Aorta (tissue), 5 donors: Measurements from ENCODE around the gene FAM118B. TPM values are rescaled to one million over a fixed set of nuclear protein-coding genes. Genes with fewer than 3 reads are reported as not detected.
A peak's percentile ranks its signal among the peaks of the same experiment; 100 is the strongest.

Experiments used
- ATAC-seq: fragments of 200-7000 bp; cut with Tn5 transposase; one replicate; pipeline ENCODE4 v1.9.1; 2022; ENCODE audit warnings: moderate library complexity; ENCODE audit not compliant: low FRiP score
- DNase-seq, 2 donors: peaks; one replicate each; pipeline ENCODE4 v3.0.0-alpha.2; 2020
- H3K27ac ChIP-seq, 2 donors: one replicate each; pipeline ENCODE4 v1.5.1; 2013; ENCODE audit warnings: low read length in 2 of 2, mild to moderate bottlenecking in 2 of 2, moderate library complexity in 2 of 2, control low read depth in 1 of 2, inconsistent platforms in 1 of 2, low read depth in 1 of 2
- H3K27me3 ChIP-seq, 2 donors: one replicate each; pipeline ENCODE4 v1.6.1; 2013; ENCODE audit warnings: control low read depth in 1 of 2, low read length in 1 of 2, mild to moderate bottlenecking in 1 of 2, moderate library complexity in 1 of 2; ENCODE audit not compliant: insufficient read depth in 2 of 2, control insufficient read depth in 1 of 2
- H3K36me3 ChIP-seq, 2 donors: one replicate each; pipeline ENCODE4 v1.6.1; 2013; ENCODE audit warnings: control low read depth in 1 of 2, low read length in 1 of 2, mild to moderate bottlenecking in 1 of 2; ENCODE audit not compliant: insufficient read depth in 2 of 2, control insufficient read depth in 1 of 2
- H3K4me1 ChIP-seq, 2 donors: one replicate each; pipeline ENCODE4 v1.6.1; 2013; ENCODE audit warnings: low read length in 2 of 2, control low read depth in 1 of 2, mild to moderate bottlenecking in 1 of 2, moderate library complexity in 1 of 2; ENCODE audit not compliant: insufficient read depth in 2 of 2, control insufficient read depth in 1 of 2
- H3K4me3 ChIP-seq, 2 donors: one replicate each; pipeline ENCODE4 v1.5.1; 2013; ENCODE audit warnings: low read length in 2 of 2, control low read depth in 1 of 2, mild to moderate bottlenecking in 1 of 2
- H3K9me3 ChIP-seq: one replicate; pipeline ENCODE4 v1.6.1; 2013; ENCODE audit warnings: mild to moderate bottlenecking, low read length; ENCODE audit not compliant: control insufficient read depth
- WGBS, 2 donors: extraction: QIAGEN DNeasy Blood & Tissue Kit; methylation state at CpG; one replicate each; pipeline ENCODE4 v1.1.7; 2013; 5-methylcytosine and 5-hydroxymethylcytosine counted together
- intact Hi-C, 2 donors: fragments of 100-400 bp; cut with DNase I; formaldehyde crosslinking; loops; one replicate each; pipeline versions ENCODE4 v1.14.2 to v1.15.0; 2022
- polyA plus RNA-seq, 2 donors: library from polyadenylated mRNA; stranded (reverse); fragments of 200-250 nt; gene quantifications; one replicate each; pipeline ENCODE4 v1.2.3, GENCODE V29; 2013
- total RNA-seq, 2 donors: library from RNA; stranded (reverse); fragmentation: NEBNext Ultra II Directional; extraction: Animal tissue kit (Norgen Biotek cat#: 25700); gene quantifications; one replicate each; pipeline ENCODE4 v1.2.1, GENCODE V29; 2021
- donor health status: healthy with polysubstance abuse.
- donor health status: Bipolar disorder and iron deficiency.
- donor health status: DM: no; HTN: no; CAD: no.
- donor health status: DM: no; HTN: no; CAD: no.
- donor health status: DM: yes; HTN: yes; CAD: no.

The FAM118B gene
- total and polyA plus RNA-seq, 4 donors: 11.9 to 21.9 (median 16.6) TPM

DNA sequence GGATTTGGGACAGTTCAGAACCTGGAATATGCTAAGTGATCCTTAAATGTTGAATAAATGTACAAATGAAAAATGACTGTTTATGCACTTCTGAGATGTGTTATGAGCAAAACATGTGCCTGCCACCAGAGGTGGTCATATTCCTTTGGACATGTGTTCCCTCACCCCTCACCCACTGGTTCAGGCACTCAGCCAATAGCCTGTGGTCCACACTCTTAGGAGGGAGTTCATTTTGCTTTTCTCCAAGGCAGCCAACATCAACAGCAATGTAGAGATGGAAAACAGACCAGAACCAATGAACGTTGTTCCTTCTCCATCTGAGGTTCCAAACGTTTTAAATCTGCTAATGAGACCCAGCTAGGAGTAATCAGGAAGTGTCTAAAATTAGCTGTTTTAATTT is 44.1 kb upstream of the FAM118B start:
- no peaks in the 10 kb centered on the region for H3K9me3 ChIP-seq
- DNase-seq (peak in 1 of 2 donors; percentile 14), ATAC-seq (no peak)
- H3K27ac ChIP-seq: no peak overlapping the region
- H3K27me3 ChIP-seq: no peaks in the 10 kb centered on the region
- no peaks in the 10 kb centered on the region for H3K36me3 ChIP-seq
- H3K4me3 ChIP-seq: no peak overlapping the region
- intact Hi-C loops: no loop called here
- WGBS, 2 donors: 2 to 3% methylated on average over 2 of the region's 2 CpGs
- no peaks in the 10 kb centered on the region for H3K4me1 ChIP-seq

GRCh38 chr11:126169291-126169690 is 42.3 kb upstream of the FAM118B start:
- Histone ChIP-seq H3K4me1 (no peaks in the 10 kb centered on the region), H3K4me3 (no peak overlapping the region), H3K36me3 (no peaks in the 10 kb centered on the region), H3K9me3 (no peaks in the 10 kb centered on the region), H3K27ac (no peak overlapping the region), H3K27me3 (no peaks in the 10 kb centered on the region)
- 89 to 92% methylated on average over 3 of the region's 3 CpGs for WGBS, 2 donors
- DNase-seq: no peak
- ATAC-seq: no peak
- intact Hi-C loops: no loop called here

DNA sequence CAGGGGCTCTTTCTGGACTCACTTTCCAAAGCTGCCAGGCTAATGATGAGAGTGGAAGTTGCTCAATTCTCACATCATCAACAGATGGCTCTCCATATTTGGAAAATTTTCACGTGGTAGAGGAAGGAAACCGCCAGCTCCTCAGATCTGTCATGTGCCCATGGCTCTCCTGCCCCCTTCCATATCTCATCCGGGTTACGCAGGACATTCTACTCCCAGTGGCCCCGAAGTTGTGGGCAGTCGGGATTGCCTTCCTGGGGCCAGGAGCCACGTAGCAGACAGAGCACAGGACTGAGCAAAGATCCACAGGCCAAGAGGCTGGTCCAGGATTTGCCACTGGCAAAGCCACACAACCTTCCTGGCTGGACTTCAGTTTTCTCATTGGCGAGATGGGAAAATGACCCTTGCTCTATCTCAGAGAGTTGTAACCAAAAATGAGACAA is 39.0 kb upstream of the FAM118B start:
- intact Hi-C loops: no loop called here
- H3K9me3 ChIP-seq: no peaks in the 10 kb centered on the region
- no peak overlapping the region for H3K4me3 ChIP-seq
- no peaks in the 10 kb centered on the region for H3K27me3 ChIP-seq
- no peak for ATAC-seq
- H3K36me3 ChIP-seq: no peaks in the 10 kb centered on the region
- H3K27ac ChIP-seq: no peak overlapping the region
- H3K4me1 ChIP-seq: no peaks in the 10 kb centered on the region
- no peak for DNase-seq
- 69 to 71% methylated on average over 8 of the region's 8 CpGs for WGBS, 2 donors

- H3K27me3 ChIP-seq: no peaks in the 10 kb centered on the region
- H3K4me1 ChIP-seq: no peaks in the 10 kb centered on the region
- no peaks in the 10 kb centered on the region for H3K36me3 ChIP-seq
- intact Hi-C loops: no loop called here
- 83 to 93% methylated on average over 9 of the region's 9 CpGs for WGBS, 2 donors
- H3K27ac ChIP-seq: no peak overlapping the region
- ATAC-seq (no peak), DNase-seq (no peak)
- H3K9me3 ChIP-seq: no peaks in the 10 kb centered on the region
- H3K4me3 ChIP-seq: no peak overlapping the region
Observed at GRCh38 chr11:126173257-126173656, 38.3 kb upstream of the FAM118B start.

- no peak for ATAC-seq
- DNase-seq: no peak
- Histone ChIP-seq H3K36me3 (no peaks in the 10 kb centered on the region), H3K27me3 (no peaks in the 10 kb centered on the region), H3K27ac (no peak overlapping the region), H3K4me3 (no peak overlapping the region), H3K9me3 (no peaks in the 10 kb centered on the region), H3K4me1 (no peaks in the 10 kb centered on the region)
- intact Hi-C loops: no loop called here
- WGBS, 2 donors: 88 to 91% methylated on average over 7 of the region's 7 CpGs
Observed at GRCh38 chr11:126174816-126175215, 36.8 kb upstream of the FAM118B start.

GRCh38 chr11:126175393-126175792 is 36.2 kb upstream of the FAM118B start:
- ATAC-seq (peak; percentile 45), DNase-seq (no peak)
- no peaks in the 10 kb centered on the region for H3K4me1 ChIP-seq
- no peaks in the 10 kb centered on the region for H3K9me3 ChIP-seq
- WGBS, 2 donors: 37 to 39% methylated on average over 15 of the region's 15 CpGs
- H3K36me3 ChIP-seq: no peaks in the 10 kb centered on the region
- H3K27ac ChIP-seq: no peak overlapping the region
- no peak overlapping the region for H3K4me3 ChIP-seq
- intact Hi-C loops: no loop called here
- H3K27me3 ChIP-seq: no peaks in the 10 kb centered on the region

- ATAC-seq: peak; percentile 11
- H3K27ac ChIP-seq: no peak overlapping the region
- no peak overlapping the region for H3K4me3 ChIP-seq
- no peaks in the 10 kb centered on the region for H3K4me1 ChIP-seq
- 86 to 88% methylated on average over 8 of the region's 8 CpGs for WGBS, 2 donors
- no peaks in the 10 kb centered on the region for H3K27me3 ChIP-seq
- no peaks in the 10 kb centered on the region for H3K36me3 ChIP-seq
- intact Hi-C loops: no loop called here
- no peaks in the 10 kb centered on the region for H3K9me3 ChIP-seq
- no peak for DNase-seq
Observed at GRCh38 chr11:126176853-126177470, 34.6 kb upstream of the FAM118B start.

DNA sequence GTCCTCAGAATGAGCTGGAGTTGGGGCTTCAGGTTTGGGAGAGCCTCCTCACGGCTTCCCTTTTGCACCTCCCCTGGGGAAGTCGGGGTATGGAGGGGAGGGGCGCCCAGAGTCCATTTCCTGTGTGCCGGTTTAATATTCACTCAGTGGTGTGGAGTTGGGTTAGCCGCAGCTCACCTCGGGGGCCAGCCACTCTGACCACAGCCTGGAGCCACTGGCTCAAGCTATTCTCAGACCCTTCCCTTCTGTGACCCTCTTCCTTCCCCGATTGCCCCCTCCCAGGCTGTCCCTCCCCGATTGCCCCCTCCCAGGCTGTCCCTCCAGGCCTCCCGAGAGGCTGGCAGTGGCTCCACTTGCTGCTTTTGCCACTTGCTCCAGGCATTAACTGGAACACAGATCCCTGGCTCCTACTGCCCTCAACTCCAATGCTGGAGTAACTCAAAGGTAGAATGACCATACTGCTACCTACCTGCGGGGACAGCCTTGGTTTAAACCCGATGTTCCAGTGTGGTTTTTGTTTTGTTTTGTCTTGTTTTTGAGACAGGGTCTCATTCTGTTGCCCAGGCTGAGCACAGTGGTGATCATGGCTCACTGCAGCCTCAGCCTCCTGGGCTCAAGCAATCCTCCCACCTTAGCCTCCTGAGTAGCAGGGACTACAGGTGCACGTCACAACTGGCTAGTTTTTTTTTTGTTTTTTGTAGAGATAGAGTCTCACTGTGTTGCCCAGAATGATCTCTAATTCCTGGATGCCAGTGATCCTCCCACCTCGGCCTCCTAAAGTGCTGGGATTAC is 29.4 kb upstream of the FAM118B start:
- ATAC-seq (no peak), DNase-seq (peak in 1 of 2 donors; percentile 57)
- WGBS, 2 donors: 65 to 70% methylated on average over 12 to 13 of the region's 13 CpGs
- Histone ChIP-seq H3K27ac (no peak overlapping the region), H3K9me3 (no peaks in the 10 kb centered on the region), H3K4me3 (no peak overlapping the region), H3K36me3 (no peaks in the 10 kb centered on the region), H3K27me3 (no peaks in the 10 kb centered on the region), H3K4me1 (no peaks in the 10 kb centered on the region)
- intact Hi-C loops: no loop called here
